IMR-90 (cell line): Measurements from ENCODE around the gene EPHB6. TPM values are rescaled to one million over a fixed set of nuclear protein-coding genes. Genes with fewer than 3 reads are reported as not detected.

Experiments
- ATAC-seq: fragments of 200-7000 bp; cut with Tn5 transposase; 2 replicates; pipeline ENCODE4 v1.9.1; 2020; ENCODE audit warnings: low read depth, mild to moderate bottlenecking, moderate library complexity
- BruUV-seq: library from RNA; stranded (reverse); fragments of 400-500 nt; replicated peaks from 2 replicates; lab custom pipeline; 2021; lab: Mats Ljungman, UMichigan
- CTCF ChIA-PET: fragments of 300-600 bp; formaldehyde crosslinking; extraction: SDS; loops from one replicate; lab custom pipeline; 2021; ENCODE audit warnings: antibody characterized with exemption; lab: Yijun Ruan, JAX
- POLR2A ChIA-PET: fragments of 300-600 bp; sonication (Branson Sonifier 250); formaldehyde crosslinking; loops from one replicate; lab custom pipeline; 2022; ENCODE audit warnings: antibody characterized with exemption; ENCODE audit not compliant: unreplicated experiment; lab: Charles Lee
- DNase-seq: peaks from one replicate; pipeline ENCODE4 v3.0.0; 2013
- H2AFZ ChIP-seq: replicated peaks from 2 replicates; pipeline ENCODE3; 2013; ENCODE audit warnings: low read length, mild to moderate bottlenecking; ENCODE audit not compliant: poor library complexity
- H2AK5ac ChIP-seq: 2 replicates; pipeline ENCODE4 v1.6.1; 2013; ENCODE audit warnings: low read depth, low read length, inconsistent platforms
- H2AK9ac ChIP-seq: replicated peaks from 2 replicates; pipeline ENCODE3; 2013; ENCODE audit warnings: mild to moderate bottlenecking, low read depth, low read length, moderate library complexity; ENCODE audit not compliant: poor library complexity
- H2BK120ac ChIP-seq: 2 replicates; pipeline ENCODE4 v1.6.1; 2013; ENCODE audit warnings: low read depth, low read length, inconsistent platforms
- H2BK15ac ChIP-seq: 3 replicates; pipeline ENCODE4 v1.6.1; 2013; ENCODE audit warnings: low read depth, low read length, inconsistent platforms
- H2BK20ac ChIP-seq: 2 replicates; pipeline ENCODE4 v1.6.1; 2013; ENCODE audit warnings: low read depth, mild to moderate bottlenecking, inconsistent platforms, low read length, moderate library complexity
- H2BK5ac ChIP-seq: 2 replicates; pipeline ENCODE4 v1.6.1; 2013; ENCODE audit warnings: mild to moderate bottlenecking, low read depth, low read length, inconsistent platforms; ENCODE audit not compliant: poor library complexity, severe bottlenecking
- H3K14ac ChIP-seq: replicated peaks from 2 replicates; pipeline ENCODE4 v1.6.1; 2013; ENCODE audit warnings: low read depth, low read length, inconsistent platforms
- H3K18ac ChIP-seq: 2 replicates; pipeline ENCODE4 v1.6.1; 2013; ENCODE audit warnings: low read depth, low read length, control low read depth
- H3K23ac ChIP-seq: 2 replicates; pipeline ENCODE4 v1.6.1; 2013; ENCODE audit warnings: low read depth, low read length, inconsistent platforms
- H3K27ac ChIP-seq: 2 replicates; pipeline ENCODE4 v1.5.1; 2013; ENCODE audit warnings: mild to moderate bottlenecking, control low read depth, low read length; ENCODE audit not compliant: insufficient read depth
- H3K27me3 ChIP-seq: 2 replicates; pipeline ENCODE4 v1.6.1; 2013; ENCODE audit warnings: low read length; ENCODE audit not compliant: control insufficient read depth, insufficient read depth
- H3K36me3 ChIP-seq: 2 replicates; pipeline ENCODE4 v1.6.1; 2013; ENCODE audit warnings: low read length, mixed read lengths; ENCODE audit not compliant: control insufficient read depth, insufficient read depth
- H3K4ac ChIP-seq: 2 replicates; pipeline ENCODE4 v1.6.1; 2013; ENCODE audit warnings: low read depth, low read length, inconsistent platforms
- H3K4me1 ChIP-seq: 2 replicates; pipeline ENCODE4 v1.6.1; 2013; ENCODE audit warnings: low read length, mixed read lengths; ENCODE audit not compliant: control insufficient read depth, insufficient read depth
- H3K4me2 ChIP-seq: 2 replicates; pipeline ENCODE4 v1.6.1; 2013; ENCODE audit warnings: low read depth, mild to moderate bottlenecking, control low read depth, low read length, moderate library complexity
- H3K4me3 ChIP-seq: 2 replicates; pipeline ENCODE4 v1.5.1; 2013; ENCODE audit warnings: low read depth, mild to moderate bottlenecking, control low read depth, low read length, moderate library complexity; ENCODE audit not compliant: insufficient read depth
- H3K56ac ChIP-seq: 2 replicates; pipeline ENCODE4 v1.6.1; 2013; ENCODE audit warnings: low read length, inconsistent platforms; ENCODE audit not compliant: insufficient read depth; ENCODE audit errors: extremely low read depth
- H3K79me1 ChIP-seq, 2 experiments: 2 replicates each; pipeline ENCODE4 v1.6.1; 2013; ENCODE audit warnings: low read length in 2 of 2, inconsistent platforms in 1 of 2, low read depth in 1 of 2
- H3K9ac ChIP-seq: 2 replicates; pipeline ENCODE4 v1.6.1; 2013; ENCODE audit warnings: low read depth, low read length, control low read depth
- H3K9me1 ChIP-seq: 2 replicates; pipeline ENCODE4 v1.6.1; 2013; ENCODE audit warnings: low read length, inconsistent platforms; ENCODE audit not compliant: insufficient read depth
- H3K9me3 ChIP-seq: 2 replicates; pipeline ENCODE4 v1.6.1; 2013; ENCODE audit warnings: low read length; ENCODE audit not compliant: control insufficient read depth, insufficient read depth
- H4K20me1 ChIP-seq: 2 replicates; pipeline ENCODE4 v1.6.1; 2013; ENCODE audit warnings: low read length, inconsistent platforms; ENCODE audit not compliant: insufficient read depth
- H4K5ac ChIP-seq: 2 replicates; pipeline ENCODE4 v1.6.1; 2013; ENCODE audit warnings: mild to moderate bottlenecking, low read depth, low read length, control low read depth
- H4K8ac ChIP-seq, 2 experiments: 2 replicates each; pipeline ENCODE4 v1.6.1; 2013; ENCODE audit warnings: low read depth in 2 of 2, low read length in 2 of 2, control low read depth in 1 of 2, inconsistent platforms in 1 of 2
- H4K91ac ChIP-seq: 2 replicates; pipeline ENCODE4 v1.6.1; 2013; ENCODE audit warnings: low read depth, low read length, inconsistent platforms; ENCODE audit not compliant: insufficient read depth
- FOS ChIP-seq: fragments of 150-350 bp; IDR thresholded peaks from 2 replicates; pipeline ENCODE4 v1.6.1; 2016; ENCODE audit warnings: low read depth, low read length
- MAFK ChIP-seq: IDR thresholded peaks from 2 replicates; pipeline ENCODE4 v1.6.1; 2012; ENCODE audit warnings: low read depth, low read length, improper control_type of control experiment
- POLR2A ChIP-seq: IDR thresholded peaks from 2 replicates; pipeline ENCODE4 v1.6.1; 2012; ENCODE audit warnings: mild to moderate bottlenecking, low read depth, low read length
- RAD21 ChIP-seq: IDR thresholded peaks from 2 replicates; pipeline ENCODE4 v1.6.1; 2012; ENCODE audit warnings: low read length, improper control_type of control experiment
- RCOR1 ChIP-seq: IDR thresholded peaks from 2 replicates; pipeline ENCODE4 v1.6.1; 2012; ENCODE audit warnings: mild to moderate bottlenecking, low read length, improper control_type of control experiment; ENCODE audit not compliant: insufficient replicate concordance
- WGBS, 2 experiments: methylation state at CpG; one replicate each; pipeline versions ENCODE4 v1.1.5 to v1.1.7; 2013; ENCODE audit warnings: missing lambda C conversion rate in 2 of 2; ENCODE audit not compliant: insufficient read length in 1 of 2; ENCODE audit errors: extremely low coverage in 2 of 2; 5-methylcytosine and 5-hydroxymethylcytosine counted together
- dilution Hi-C: fragments of 300-500 bp; cut with HindIII; formaldehyde crosslinking; loops from one replicate; pipeline ENCODE4 v1.14.3; 2018; ENCODE audit warnings: low sequenced_read_pairs; ENCODE audit not compliant: unreplicated experiment
- in situ Hi-C: fragments of 300-500 bp; cut with MboI; formaldehyde crosslinking; loops from 3 replicates; pipeline ENCODE4 v1.14.3; 2019; ENCODE audit warnings: low sequenced_read_pairs, inconsistent platforms, mixed read lengths
- intact Hi-C: fragments of 100-400 bp; cut with micrococcal nuclease; formaldehyde crosslinking; loops from 2 replicates; pipeline ENCODE4 v1.10.0; 2022
- polyA plus RNA-seq, 3 experiments: library from polyadenylated mRNA; depleted of rRNA; stranded (reverse); fragments of >200 nt; gene quantifications; 2 replicates each; pipeline ENCODE4 v1.2.3, GENCODE V29; 2012; ENCODE audit warnings: low replicate concordance in 1 of 3
- total RNA-seq: library from RNA; depleted of rRNA; stranded (reverse); fragments of >200 nt; gene quantifications from 2 replicates; pipeline ENCODE4 v1.2.3, GENCODE V29; 2012
- TF ChIP-seq, protein P1 (sequence below): conservative IDR thresholded peaks from 2 replicates; pipeline ENCODE4 v1.5.1; 2012; ENCODE audit warnings: mild to moderate bottlenecking, low read depth, low read length, improper control_type of control experiment
- TF ChIP-seq, protein P2 (sequence below): fragments of 150-350 bp; IDR thresholded peaks from 2 replicates; pipeline ENCODE4 v1.6.1; 2016; ENCODE audit warnings: low read depth, mild to moderate bottlenecking, low read length, moderate library complexity, borderline replicate concordance

Gene EPHB6
- total and polyA plus RNA-seq, 2 of the 4 experiments (the other 2 are of a cell fraction) = under 0.01 to 0.60 TPM

DNA sequence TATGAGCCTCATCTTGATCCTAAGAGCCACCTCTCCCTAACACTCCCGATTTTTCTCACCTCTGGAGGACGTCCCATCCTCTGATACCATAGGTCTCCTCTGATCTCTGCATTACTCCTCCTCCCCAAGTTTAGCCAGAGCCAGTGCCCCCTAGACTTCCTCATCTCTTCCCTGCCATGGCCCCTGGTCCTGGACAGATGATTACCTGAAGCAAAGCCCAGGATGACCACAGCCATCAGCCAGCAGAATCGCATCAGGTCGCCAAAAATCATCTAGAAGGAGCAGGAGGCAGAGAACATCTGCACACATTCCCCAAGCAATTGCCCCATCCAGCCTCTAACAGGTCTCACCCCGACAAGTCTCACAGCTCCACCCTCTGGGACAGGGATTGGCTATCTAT is 19.0 kb downstream of the EPHB6 start:
- BruUV-seq = no TSS peak
- DNase-seq (no peak), ATAC-seq (no peak)
- Histone ChIP-seq H3K27ac (no peak overlapping the region), H3K18ac (no peak overlapping the region), H3K4ac (no peak overlapping the region), H2BK20ac (no peak overlapping the region), H4K5ac (no peak overlapping the region), H4K8ac (no peak overlapping the region), H4K91ac (no peak overlapping the region), H3K79me1 (no peaks in the 10 kb centered on the region), H2AFZ (peak overlapping the region; percentile 32), H2BK5ac (no peak overlapping the region), H3K36me3 (no peaks in the 10 kb centered on the region), H4K20me1 (no peaks in the 10 kb centered on the region), H2BK120ac (no peak overlapping the region), H3K4me2 (no peak overlapping the region), H3K27me3 (no peaks in the 10 kb centered on the region), H3K14ac (no peak overlapping the region), H2AK5ac (no peak overlapping the region), H2BK15ac (no peak overlapping the region), H3K4me3 (no peak overlapping the region), H3K9ac (no peak overlapping the region), H2AK9ac (no peak overlapping the region), H3K9me3 (no peaks in the 10 kb centered on the region; the same call in 1 of the 2 replicates), H3K4me1 (no peaks in the 10 kb centered on the region), H3K56ac (no peak overlapping the region), H3K9me1 (no peaks in the 10 kb centered on the region), H3K23ac (no peak overlapping the region)
- POLR2A ChIA-PET = no interaction called here
- CTCF ChIA-PET = no interaction called here
- WGBS, 2 experiments = 13% methylated on average over 2 of the region's 5 CpGs; no CpG with 5 or more reads in 1 of the 2 experiments
- in situ Hi-C loops (no loop called here), dilution Hi-C loops (no loop called here), intact Hi-C loops (no loop called here)
- TF ChIP-seq MAFK = no peak
- no peak for TF ChIP-seq RCOR1
- no peak for TF ChIP-seq POLR2A
- TF ChIP-seq, protein P1, sequence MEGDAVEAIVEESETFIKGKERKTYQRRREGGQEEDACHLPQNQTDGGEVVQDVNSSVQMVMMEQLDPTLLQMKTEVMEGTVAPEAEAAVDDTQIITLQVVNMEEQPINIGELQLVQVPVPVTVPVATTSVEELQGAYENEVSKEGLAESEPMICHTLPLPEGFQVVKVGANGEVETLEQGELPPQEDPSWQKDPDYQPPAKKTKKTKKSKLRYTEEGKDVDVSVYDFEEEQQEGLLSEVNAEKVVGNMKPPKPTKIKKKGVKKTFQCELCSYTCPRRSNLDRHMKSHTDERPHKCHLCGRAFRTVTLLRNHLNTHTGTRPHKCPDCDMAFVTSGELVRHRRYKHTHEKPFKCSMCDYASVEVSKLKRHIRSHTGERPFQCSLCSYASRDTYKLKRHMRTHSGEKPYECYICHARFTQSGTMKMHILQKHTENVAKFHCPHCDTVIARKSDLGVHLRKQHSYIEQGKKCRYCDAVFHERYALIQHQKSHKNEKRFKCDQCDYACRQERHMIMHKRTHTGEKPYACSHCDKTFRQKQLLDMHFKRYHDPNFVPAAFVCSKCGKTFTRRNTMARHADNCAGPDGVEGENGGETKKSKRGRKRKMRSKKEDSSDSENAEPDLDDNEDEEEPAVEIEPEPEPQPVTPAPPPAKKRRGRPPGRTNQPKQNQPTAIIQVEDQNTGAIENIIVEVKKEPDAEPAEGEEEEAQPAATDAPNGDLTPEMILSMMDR = no peak
- TF ChIP-seq, protein P2, sequence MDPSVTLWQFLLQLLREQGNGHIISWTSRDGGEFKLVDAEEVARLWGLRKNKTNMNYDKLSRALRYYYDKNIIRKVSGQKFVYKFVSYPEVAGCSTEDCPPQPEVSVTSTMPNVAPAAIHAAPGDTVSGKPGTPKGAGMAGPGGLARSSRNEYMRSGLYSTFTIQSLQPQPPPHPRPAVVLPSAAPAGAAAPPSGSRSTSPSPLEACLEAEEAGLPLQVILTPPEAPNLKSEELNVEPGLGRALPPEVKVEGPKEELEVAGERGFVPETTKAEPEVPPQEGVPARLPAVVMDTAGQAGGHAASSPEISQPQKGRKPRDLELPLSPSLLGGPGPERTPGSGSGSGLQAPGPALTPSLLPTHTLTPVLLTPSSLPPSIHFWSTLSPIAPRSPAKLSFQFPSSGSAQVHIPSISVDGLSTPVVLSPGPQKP = no peak
- no peak for TF ChIP-seq RAD21
- no peak for TF ChIP-seq FOS
